Bronchial epithelial cell (primary cell): ENCODE data around the gene CCDC102A. TPM values are rescaled to one million over a fixed set of nuclear protein-coding genes. Genes with fewer than 3 reads are reported as not detected.
A peak's percentile ranks its signal among the peaks of the same experiment; 100 is the strongest.

ENCODE experiments used
- DNase-seq: peaks from one replicate; pipeline ENCODE4 v3.0.0-alpha.2; 2010; ENCODE audit warnings: low read depth
- FAIRE-seq: peaks from 2 replicates; lab custom pipeline; 2011; peaks lifted over from hg19 to GRCh38; lab: Jason Lieb, UNC
- H3K27me3 ChIP-seq: 2 replicates; pipeline ENCODE4 v1.5.1; 2011; ENCODE audit warnings: low read length; ENCODE audit not compliant: control insufficient read depth, insufficient read depth
- H3K36me3 ChIP-seq: 2 replicates; pipeline ENCODE4 v1.5.1; 2011; ENCODE audit warnings: low read length; ENCODE audit not compliant: control insufficient read depth, insufficient read depth
- H3K4me3 ChIP-seq: 2 replicates; pipeline ENCODE4 v1.5.1; 2011; ENCODE audit warnings: mild to moderate bottlenecking, low read depth, low read length, control low read depth
- CTCF ChIP-seq: IDR thresholded peaks from 2 replicates; pipeline ENCODE4 v1.5.1; 2011; ENCODE audit warnings: mild to moderate bottlenecking, moderate library complexity, low read length, control low read depth, inconsistent platforms; ENCODE audit not compliant: insufficient read depth, severe bottlenecking
- total RNA-seq: library from RNA; depleted of rRNA; stranded (reverse); fragments of >200 nt; gene quantifications from 2 replicates; pipeline ENCODE4 v1.2.1, GENCODE V29; 2014

The CCDC102A gene
- total RNA-seq, 1 donor from 2014 or later = 2.1 TPM

- H3K27me3 ChIP-seq = no peaks in the 10 kb centered on the region
- H3K4me3 ChIP-seq = no peak overlapping the region
- no peak for TF ChIP-seq CTCF
- no peak for FAIRE-seq
- no peak for DNase-seq
- H3K36me3 ChIP-seq = peaks cover 22% of the 10 kb centered on the region
These were observed 63.7 kb downstream of the CCDC102A start for GRCh38 chr16:57472665-57473060.

- no peak overlapping the region for H3K4me3 ChIP-seq
- H3K36me3 ChIP-seq = peaks cover 22% of the 10 kb centered on the region
- H3K27me3 ChIP-seq = no peaks in the 10 kb centered on the region
- DNase-seq (no peak), FAIRE-seq (no peak)
- no peak for TF ChIP-seq CTCF
These were observed 64.3 kb downstream of the CCDC102A start for GRCh38 chr16:57471852-57472664.

- Histone ChIP-seq H3K36me3 (peaks cover 26% of the 10 kb centered on the region), H3K27me3 (no peaks in the 10 kb centered on the region), H3K4me3 (no peak overlapping the region)
- no peak for TF ChIP-seq CTCF
- DNase-seq (no peak), FAIRE-seq (peak; percentile 66)
These were observed 65.2 kb downstream of the CCDC102A start for GRCh38 chr16:57471209-57471608.

GRCh38 chr16:57470711-57471110 is 65.7 kb downstream of the CCDC102A start:
- no peak overlapping the region for H3K4me3 ChIP-seq
- DNase-seq (no peak), FAIRE-seq (no peak)
- TF ChIP-seq CTCF = no peak
- peaks cover 30% of the 10 kb centered on the region for H3K36me3 ChIP-seq
- H3K27me3 ChIP-seq = no peaks in the 10 kb centered on the region

GRCh38 chr16:57469917-57470470 is 66.4 kb downstream of the CCDC102A start:
- TF ChIP-seq CTCF = no peak
- Histone ChIP-seq H3K36me3 (peaks cover 34% of the 10 kb centered on the region), H3K27me3 (no peaks in the 10 kb centered on the region), H3K4me3 (no peak overlapping the region)
- DNase-seq = no peak
- peak; percentile 86 for FAIRE-seq
